Kidney glomerular epithelial cell (primary cell): ENCODE measurements around the gene NEUROD2.

Experiments
- DNase-seq: peaks from one replicate; lab custom pipeline; 2025; lab: John Stamatoyannopoulos, UW

Gene NEUROD2

DNA sequence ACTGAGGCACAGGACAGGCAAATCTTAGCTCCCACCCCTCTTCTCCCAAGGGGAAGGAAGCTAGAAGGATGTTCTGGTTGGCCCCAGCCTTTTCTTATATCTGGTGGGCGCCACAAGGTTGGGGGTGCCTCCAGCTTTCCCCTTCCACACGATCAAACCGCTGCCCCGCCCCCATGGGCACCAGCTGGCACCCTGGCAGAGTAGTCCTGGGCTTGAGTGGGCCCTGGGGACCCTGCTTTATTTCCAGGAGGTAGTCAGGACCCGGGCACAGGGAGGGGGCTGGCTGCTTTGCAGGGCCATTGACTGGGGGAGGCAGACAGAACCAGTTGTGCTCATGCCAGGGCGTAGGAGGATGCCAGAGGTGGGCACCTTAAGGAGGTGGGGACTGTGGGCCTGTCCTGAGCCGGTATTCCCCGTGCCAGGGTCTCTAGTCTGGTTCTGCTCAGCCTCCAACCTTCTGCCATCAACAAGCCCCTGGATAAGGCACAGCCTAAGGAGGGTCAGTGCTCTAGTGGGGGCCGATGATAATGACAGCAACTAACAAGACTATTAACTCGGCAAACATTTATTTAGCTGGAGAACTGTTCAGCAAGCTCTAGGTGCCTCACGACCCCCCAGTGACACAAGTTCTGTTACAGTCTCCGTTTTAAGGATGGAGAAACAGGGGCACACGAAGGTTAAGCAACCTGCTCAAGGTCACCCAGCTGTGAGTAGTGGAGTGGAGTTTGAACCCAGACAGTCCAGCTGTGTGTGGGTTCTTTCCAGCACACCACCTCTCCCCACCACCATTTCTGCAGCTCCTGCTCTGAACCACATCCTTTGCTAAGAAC, 11.5 kb upstream of the NEUROD2 start:
- no peak for DNase-seq

- DNase-seq, result no peak
Measured at GRCh38 chr17:39618246-39618913, 10.7 kb upstream of the NEUROD2 start.

- DNase-seq, result peak; percentile 34
Measured at GRCh38 chr17:39617446-39618245, 9.9 kb upstream of the NEUROD2 start.

DNA sequence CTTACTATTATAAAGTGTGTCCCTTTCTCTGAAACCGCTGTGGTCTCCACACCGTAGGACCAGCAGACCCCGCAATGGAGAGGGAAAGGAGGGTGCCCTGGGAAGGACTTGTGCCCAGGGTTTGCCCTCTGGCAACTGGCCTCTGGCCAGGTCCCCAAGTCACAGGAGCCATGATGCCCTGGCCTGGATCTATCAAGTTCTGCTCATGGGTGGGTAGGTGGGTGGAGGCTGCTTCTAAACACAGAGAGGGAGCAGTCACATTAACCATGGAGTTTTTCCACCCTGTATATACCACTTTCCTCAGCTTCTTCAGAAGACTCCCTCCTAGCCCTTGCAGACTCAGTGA, 9.4 kb upstream of the NEUROD2 start:
- DNase-seq, result no peak

DNA sequence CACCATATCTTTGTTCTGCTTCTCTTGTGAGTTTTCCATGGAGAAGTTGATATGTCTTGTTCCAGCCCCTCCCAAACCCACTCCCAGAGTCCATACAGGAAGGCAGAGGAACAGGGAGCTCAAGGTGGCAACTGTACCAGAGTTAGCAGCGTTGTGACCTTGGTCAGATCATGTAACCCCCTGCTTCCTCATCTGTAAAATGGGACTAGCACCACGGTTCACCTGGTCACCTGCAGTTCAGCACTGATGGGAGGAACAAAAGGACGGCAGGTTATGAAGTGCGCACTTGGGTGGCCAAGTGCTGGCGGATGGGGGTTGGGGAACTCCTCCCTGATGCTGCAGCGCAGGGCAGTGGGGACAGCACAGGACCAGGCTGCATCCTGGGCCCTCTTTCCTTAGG, 7.7 kb upstream of the NEUROD2 start:
- DNase-seq, result no peak

GRCh38 chr17:39614545-39615157, 6.9 kb upstream of the NEUROD2 start:
- DNase-seq, result no peak

DNA sequence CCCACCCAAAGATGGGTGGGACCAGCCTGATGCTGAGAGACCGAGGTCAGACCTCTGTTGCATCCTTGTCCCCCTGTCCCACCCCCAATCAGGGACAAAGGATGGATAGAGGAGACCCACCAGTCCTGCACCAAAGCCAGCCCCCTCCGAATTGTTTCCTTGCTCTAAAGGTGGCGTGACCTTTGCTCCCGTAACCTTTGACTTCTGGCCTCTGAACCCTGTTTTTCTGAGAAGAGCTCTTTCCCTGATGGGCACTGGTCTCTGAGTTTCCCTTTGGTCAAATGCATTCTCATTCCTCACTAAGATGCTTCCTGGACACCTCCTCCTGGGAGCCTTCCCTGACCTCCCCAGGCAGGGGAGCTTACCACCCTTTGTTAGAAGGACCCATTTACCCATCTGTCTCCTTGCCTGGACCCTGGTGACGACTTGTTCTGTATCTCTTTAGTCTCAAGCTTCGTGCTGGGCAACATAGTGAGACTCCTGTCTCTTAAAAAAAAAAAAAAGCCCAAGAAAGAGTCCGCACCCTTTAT, 5.3 kb upstream of the NEUROD2 start:
- no peak for DNase-seq

DNA sequence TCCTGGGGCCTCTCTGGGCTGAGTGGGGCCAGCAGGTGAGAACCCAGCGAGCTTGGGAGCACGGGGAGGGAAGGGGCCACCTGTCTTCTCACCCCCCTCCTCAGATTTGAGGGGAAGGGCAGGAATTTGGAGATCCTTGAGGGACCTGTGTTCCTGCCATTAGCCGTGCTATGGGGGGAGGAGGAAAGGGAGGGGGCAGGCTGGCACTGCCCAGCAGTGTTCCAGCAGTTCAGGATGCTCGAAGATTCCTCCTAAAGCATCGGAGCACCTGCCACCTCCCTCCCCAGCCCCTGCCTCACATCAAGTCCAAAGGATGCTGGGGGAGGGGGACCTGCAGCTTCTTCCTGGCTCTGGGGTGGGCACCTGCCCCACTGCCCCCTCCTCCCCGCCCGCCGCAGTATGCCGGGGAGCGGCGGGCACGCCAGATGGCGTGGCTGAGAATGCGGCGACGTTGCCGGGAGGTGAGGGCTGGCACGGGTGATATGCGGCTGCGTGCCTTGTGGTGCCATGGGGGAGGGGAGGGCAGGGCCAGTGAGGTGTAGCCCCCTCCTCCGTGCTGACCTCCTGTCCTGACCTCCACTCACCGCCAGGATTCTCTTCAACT, 4.7 kb upstream of the NEUROD2 start:
- no peak for DNase-seq

DNA sequence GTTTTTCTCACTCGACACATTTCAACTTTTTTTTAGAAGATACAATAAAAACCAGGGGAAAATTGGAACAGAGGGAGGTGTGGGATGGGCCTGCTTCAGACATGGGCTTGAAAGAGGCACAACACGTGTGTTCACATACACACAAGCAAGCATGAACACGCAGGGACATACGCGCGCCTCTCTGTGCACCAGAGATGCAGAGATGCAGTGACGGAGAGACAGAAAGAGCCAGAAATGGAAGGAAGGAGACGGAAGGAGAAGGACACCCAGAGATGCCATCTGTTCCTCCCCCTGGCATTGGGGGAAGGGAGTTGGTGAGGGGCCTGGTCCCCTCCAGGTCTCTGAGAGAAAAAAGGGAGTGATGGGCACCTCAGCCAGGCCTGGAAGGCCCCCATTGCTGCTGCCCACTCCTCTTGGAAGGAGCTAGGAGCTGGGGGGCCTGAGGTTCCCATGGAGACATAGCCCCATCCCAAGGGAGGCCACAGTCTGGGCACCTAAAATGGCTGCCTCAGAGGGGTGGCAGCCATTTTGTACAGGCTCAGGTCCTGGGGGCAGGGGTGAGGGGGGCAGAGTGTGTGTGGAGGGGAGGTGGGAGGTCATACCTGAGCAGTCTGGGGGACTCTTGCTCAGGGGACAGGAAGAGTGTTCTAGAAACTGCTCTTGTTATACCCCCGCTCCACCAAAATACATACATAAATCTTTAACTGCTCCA, 3.8 kb upstream of the NEUROD2 start:
- no peak for DNase-seq

GRCh38 chr17:39609416-39610025, 1.8 kb upstream of the NEUROD2 start:
- DNase-seq, result no peak

DNA sequence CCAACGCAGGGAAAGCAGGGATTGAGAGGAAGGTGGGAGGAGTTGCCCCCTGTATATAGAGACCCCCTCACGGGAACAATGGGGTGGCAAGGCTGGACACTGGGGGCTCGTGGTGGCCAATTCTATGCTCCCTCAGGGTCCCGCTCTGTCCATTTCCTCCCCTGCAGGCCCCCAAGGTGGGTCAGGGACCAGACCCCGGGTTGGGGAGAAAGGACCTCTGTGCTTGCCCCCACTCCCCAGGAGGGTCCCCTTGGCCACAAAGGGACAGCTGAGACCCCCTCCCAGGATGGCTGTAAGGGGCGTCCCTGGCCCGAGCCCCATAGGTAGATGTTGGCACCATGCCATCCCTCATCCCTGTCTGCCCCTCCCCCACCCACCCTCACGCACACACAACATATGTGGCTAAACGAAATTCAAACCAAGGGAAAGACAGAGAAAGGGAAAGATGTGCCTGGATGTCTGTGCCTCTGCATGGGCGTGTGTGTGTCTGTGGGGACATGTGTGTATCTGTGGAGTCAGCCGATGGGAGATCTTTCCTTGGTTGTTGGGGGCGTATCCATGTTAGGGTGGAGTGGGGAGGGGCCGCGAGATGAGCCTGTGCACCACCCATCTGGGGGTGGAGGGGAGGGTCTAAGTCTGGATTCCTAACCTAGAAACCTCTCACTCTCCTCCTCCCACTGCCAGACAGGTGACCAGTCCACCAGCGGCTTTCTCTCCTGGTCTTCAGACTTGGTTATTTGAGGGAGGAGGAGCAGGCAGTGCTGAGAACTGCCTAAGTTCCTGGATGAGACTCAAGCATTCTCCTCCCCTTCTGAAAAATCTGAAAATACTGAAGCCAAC, 642 bp upstream of the NEUROD2 start:
- no peak for DNase-seq

DNA sequence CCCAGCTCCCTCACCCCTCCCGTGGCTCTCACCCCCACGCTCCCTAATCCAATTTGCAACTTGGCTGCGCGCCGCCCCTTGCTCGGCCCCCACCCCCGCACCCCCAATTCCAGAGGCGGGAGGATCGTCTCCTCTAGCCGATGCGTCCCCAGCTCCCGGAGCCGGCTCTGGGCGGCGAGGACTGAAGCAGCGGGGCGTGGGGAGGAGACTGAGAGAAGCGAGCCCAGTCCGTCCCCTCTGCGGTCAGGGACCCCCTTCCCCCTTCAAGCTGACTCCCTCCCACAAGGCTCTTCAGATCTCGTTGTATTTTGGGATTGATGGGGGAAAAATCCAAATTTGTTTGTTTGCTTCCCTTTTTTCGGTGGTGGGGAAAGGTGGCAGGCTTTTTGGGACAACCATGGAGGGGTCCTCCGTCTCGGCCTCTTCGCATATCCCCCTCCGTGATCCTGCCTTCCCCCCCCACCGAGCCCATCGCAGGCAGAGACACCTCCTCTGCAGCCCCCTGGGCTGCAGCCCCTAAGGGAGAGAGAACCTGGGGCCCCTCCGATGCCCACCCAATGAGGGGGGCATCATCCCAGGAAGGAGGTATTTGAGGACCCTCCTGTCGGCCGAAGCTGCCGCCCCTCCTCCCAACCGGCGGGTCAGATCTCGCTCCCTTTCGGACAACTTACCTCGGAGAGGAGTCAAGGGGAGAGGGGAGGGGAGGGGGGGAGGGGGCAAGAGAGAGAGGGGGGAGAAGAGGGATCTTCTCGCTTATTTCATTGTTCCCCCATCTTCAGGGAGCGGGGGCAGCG, 466 bp downstream of the NEUROD2 start:
- DNase-seq, result no peak

- DNase-seq, result no peak
Measured at GRCh38 chr17:39606434-39607056, 1.2 kb downstream of the NEUROD2 start.

GRCh38 chr17:39605492-39606433, 2.0 kb downstream of the NEUROD2 start:
- no peak for DNase-seq

DNA sequence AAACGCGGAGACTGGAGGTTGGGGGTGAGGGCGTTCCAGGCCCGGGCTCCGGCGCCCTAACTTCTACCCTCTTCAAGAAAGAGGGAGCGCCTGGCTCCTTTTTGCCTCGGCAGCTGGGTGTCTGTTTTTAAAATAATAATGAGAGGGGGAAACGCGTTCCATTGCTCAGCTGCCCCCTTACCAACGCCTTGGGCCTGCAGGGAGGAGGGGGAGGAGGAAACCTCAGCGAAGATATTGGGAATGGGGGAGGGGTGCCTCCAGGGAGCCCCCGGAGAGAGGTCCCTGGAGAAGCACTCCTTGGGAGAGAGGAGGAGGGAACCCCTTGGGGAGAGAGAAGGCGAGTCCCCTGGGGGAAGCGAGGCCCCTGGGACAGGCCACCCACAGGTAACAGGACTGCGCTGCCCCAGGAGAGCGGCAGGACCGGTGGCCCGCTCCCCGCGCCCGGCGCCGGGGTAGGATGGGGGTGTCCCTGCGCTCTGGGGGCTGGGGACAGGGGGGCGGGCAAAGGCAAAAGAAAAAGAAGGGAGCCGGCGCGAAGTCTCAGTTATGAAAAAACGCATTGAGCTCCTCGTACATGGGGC, 2.7 kb downstream of the NEUROD2 start:
- no peak for DNase-seq

DNA sequence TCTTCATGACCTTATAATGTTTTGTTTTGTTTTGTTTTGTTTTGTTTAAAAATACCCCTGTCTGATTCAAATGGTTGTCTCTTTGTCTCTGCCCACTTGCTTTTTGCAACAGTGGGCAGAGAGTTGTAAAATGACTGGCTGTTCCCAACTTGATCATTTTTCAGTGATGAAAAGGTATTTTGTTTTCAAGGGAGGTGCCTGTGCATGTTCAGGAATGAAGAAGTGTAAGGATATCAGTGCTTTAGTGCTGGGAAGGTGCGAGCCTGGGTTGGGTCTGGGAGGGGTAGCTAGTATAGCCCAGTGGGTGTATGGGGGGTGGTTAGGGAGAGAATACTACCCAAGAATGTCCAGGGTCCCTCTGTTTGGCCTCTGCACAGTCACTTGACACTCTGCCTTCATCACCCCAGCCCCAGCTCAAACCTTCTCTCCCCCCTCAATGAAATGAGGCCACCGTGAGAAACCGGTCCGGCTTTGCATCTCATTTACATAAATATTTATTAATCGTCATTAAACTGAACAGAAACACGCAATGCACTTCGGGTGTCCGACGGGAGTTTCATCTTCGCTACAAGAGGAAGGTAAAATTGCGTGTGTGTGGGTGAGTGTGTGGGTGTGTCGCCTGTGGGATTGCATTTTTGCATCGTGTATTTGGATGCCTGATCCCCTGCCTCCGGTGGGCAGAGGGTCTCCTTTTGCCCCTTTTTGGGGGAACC, 4.3 kb downstream of the NEUROD2 start:
- no peak for DNase-seq
